ENCODE data around the gene CXCL6.

Gene CXCL6

DNA sequence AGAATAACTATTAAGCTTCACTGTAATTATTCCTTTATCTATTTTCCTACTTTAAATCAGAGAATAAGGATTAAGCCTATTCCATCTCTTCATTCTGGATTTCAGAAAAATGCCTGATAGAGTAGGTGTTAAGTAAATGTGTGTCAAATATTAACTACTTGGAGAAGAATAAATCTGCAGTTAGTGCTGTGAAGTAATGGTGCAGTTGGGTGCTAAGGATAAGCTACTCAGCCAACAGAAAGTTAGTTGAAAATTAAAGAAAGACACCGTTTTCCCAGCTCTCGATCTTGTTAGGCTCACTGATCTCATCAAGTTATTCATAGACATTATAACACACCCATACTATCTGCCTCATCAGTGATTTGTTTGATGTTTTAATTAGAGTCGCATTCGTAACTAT, 23.7 kb downstream of the CXCL6 start:
- TF ChIP-seq, protein P1, sequence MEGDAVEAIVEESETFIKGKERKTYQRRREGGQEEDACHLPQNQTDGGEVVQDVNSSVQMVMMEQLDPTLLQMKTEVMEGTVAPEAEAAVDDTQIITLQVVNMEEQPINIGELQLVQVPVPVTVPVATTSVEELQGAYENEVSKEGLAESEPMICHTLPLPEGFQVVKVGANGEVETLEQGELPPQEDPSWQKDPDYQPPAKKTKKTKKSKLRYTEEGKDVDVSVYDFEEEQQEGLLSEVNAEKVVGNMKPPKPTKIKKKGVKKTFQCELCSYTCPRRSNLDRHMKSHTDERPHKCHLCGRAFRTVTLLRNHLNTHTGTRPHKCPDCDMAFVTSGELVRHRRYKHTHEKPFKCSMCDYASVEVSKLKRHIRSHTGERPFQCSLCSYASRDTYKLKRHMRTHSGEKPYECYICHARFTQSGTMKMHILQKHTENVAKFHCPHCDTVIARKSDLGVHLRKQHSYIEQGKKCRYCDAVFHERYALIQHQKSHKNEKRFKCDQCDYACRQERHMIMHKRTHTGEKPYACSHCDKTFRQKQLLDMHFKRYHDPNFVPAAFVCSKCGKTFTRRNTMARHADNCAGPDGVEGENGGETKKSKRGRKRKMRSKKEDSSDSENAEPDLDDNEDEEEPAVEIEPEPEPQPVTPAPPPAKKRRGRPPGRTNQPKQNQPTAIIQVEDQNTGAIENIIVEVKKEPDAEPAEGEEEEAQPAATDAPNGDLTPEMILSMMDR (IDR thresholded peaks at IDR 0.05) = no peak

DNA sequence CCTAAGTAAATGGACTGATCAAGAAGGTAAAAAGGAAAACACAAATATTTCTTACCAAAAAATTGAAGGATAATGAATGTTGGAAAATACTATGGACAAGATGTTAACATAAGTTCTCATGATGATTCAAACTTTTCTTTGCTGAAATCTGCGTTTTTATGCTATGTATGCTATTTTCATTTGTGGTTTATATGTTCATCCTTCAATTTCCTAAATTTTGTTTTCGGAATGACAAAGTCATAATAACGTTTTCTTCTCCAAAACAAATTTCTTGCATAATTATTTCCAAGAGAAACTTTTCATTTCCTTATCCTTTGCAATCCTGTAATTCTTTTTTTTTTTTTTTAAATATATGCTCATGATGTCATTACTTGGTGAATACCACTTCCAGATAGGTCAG, 24.4 kb downstream of the CXCL6 start:
- TF ChIP-seq, protein P1 (IDR thresholded peaks at IDR 0.05) = no peak

DNA sequence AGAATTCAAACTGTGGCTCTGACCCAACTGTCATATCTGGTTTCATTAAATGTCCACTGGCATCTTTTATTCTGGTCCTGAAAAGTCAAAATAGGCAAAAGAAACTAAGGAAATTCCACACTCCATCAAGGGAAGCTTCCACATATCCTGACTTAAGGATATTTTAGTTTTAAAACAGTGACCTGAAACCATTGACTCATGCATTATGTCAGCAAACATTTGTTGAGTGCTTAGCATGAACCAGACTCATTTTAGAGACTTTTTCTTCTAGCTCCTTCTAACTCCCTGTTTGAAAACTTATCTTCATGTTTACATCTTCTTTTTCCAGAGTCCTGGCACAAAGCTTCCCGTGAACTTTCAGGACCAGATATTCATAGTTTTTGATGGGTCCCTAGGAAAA, 25.8 kb downstream of the CXCL6 start:
- TF ChIP-seq, protein P1 (IDR thresholded peaks at IDR 0.05) = no peak

DNA sequence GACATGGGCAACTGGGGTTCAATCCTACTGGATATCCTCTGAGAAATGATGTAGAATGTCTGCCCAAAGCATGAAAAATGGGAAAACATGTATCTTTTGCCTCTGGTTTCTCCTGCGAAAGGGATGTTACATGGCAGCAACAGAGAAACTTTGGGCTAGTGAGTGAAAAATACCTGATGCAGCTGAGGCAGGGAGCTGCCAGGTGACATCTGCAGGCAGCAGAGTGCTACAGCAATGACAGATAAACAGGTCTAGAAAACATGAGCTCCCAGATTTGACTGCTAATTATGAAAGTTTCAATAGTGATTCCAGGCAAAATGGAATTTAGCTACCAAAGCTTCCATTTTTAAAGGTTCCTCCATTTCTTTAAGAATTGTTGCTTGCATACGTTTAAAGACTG, 27.9 kb downstream of the CXCL6 start:
- TF ChIP-seq, protein P1 (IDR thresholded peaks at IDR 0.05) = peak; percentile 72

DNA sequence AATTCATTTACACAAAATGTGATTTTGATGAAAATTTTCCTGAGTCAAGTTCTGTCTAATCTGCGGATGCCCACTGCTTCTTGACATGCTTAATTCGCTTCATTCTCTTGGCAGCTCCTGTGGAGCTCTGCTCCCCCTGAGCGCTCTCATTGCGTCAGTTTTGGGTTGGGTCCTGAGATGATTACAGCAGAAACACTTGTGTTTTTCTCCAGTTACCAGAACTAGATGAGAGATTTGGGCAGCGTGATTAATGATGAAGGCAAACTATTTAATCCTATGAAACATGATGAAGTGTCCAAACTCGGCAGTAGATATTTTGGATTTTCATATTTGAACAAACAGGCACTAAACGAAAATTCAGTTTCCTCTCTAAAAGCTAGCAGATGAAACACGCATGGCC, 28.5 kb downstream of the CXCL6 start:
- TF ChIP-seq, protein P1 (IDR thresholded peaks at IDR 0.05) = no peak

DNA sequence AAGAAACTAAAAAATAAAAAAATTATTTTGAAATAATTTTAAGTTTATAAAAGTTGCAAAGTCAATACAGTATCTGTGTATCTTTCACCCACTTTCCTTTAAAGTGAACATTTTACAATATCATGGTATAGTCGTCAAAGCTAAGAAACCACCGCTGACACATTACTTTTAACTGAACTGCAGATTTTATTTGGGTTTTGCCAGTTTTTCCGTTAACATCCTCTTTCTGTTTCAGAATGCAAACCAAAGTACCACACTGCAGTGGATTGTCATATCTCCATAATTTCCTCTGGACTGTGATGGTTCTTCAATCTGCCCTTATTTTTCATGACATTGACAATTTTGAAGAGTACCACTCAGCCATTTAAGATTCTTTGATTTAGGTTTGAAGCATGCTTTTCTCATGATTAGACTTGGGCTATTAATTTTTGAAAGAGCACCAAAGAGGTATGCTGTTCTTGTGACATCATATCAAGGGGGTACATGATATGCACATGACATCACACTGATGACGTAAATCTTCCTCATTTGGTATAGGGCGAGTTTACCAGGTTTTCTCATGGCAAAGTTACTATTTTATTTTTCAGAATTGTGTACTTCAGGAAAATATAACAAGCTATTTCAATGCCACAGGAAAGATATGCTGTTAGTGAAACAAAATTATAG, 29.1 kb downstream of the CXCL6 start:
- TF ChIP-seq, protein P1 (IDR thresholded peaks at IDR 0.05) = no peak

DNA sequence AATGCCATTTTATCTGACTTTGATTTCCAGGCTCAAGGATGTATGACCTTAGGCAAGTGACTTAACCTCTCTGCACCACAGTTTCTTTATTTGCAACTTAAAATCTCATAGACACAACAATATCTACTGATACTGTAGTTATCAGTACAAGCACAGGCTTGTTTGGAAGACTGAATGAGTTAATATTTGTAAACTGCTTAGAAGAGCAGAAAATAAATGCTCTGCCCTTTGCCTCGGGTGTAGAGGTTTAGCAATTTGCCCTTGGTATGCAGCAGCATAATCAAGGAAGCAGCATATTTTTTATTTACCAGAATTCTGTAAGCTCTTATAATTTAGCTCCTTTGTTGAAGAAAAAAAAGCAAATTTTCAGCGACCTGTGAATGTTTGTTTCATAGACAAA, 29.8 kb downstream of the CXCL6 start:
- TF ChIP-seq, protein P1 (IDR thresholded peaks at IDR 0.05) = no peak

DNA sequence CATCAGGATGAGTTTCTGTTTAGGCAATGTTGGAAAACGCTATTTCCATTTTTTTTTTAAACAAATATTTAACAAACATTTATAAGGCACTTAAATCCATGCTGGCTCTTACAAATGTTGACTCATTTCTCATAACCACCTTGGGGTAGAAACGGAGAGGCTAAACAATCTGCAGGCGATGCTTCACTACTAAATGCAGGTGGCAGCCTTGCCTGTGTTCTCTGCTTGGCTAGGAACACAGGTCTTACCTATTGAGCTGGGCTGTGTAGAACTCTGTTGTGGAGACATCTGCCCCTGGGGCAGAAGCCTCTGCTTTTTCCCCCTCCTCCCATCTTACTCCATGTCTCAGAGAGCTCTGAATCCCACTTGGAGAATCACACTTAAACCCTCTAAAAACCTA, 31.3 kb downstream of the CXCL6 start:
- TF ChIP-seq, protein P1 (IDR thresholded peaks at IDR 0.05) = no peak

Measured in LNCAP (cell line).